OCI-LY3 (cell line): Measurements from ENCODE around the gene KLHL15.

ENCODE experiments used
- H2AFZ ChIP-seq: fragments of 200-600, 300-600 bp; shearing (Covaris generic); 2 replicates; pipeline ENCODE4 v1.6.0; 2014; ENCODE audit warnings: antibody characterized with exemption, low read depth, low read length
- H3K27ac ChIP-seq: fragments of 200-600, 300-600 bp; sonication (generic); 2 replicates; pipeline ENCODE4 v1.5.1; 2014; ENCODE audit warnings: mild to moderate bottlenecking, low read length, moderate library complexity, mixed read lengths
- H3K27me3 ChIP-seq: fragments of 200-600, 300-600 bp; sonication (generic); 2 replicates; pipeline ENCODE4 v1.6.1; 2014; ENCODE audit warnings: low read depth, low read length, mixed read lengths
- H3K36me3 ChIP-seq: fragments of 200-600, 300-600 bp; sonication (generic); replicated peaks from 2 replicates; pipeline ENCODE3; 2014; ENCODE audit warnings: low read depth, low read length, mixed read lengths
- H3K4me1 ChIP-seq: fragments of 300-600, 200-600 bp; sonication (generic); 2 replicates; pipeline ENCODE4 v1.6.1; 2014; ENCODE audit warnings: low read length, mixed read lengths
- H3K4me2 ChIP-seq: fragments of 200-600, 300-600 bp; sonication (generic); 2 replicates; pipeline ENCODE4 v1.6.1; 2014; ENCODE audit warnings: low read length, mixed read lengths
- H3K4me3 ChIP-seq: fragments of 300-600, 200-600 bp; sonication (generic); 2 replicates; pipeline ENCODE4 v1.5.1; 2014; ENCODE audit warnings: antibody characterized with exemption, mild to moderate bottlenecking, low read length, moderate library complexity
- H3K79me2 ChIP-seq: fragments of 300-600, 200-600 bp; shearing (Covaris generic); 2 replicates; pipeline ENCODE4 v1.6.1; 2014; ENCODE audit warnings: mild to moderate bottlenecking, low read length, mixed read lengths
- H3K9ac ChIP-seq: fragments of 300-600, 200-600 bp; shearing (Covaris generic); 2 replicates; pipeline ENCODE4 v1.6.0; 2014; ENCODE audit warnings: mild to moderate bottlenecking, low read length, moderate library complexity
- H3K9me3 ChIP-seq: fragments of 200-600, 300-600 bp; shearing (Covaris generic); 2 replicates; pipeline ENCODE4 v1.6.1; 2014; ENCODE audit warnings: low read length, mixed read lengths; ENCODE audit not compliant: insufficient read depth
- H4K20me1 ChIP-seq: fragments of 200-600, 300-600 bp; sonication (generic); 2 replicates; pipeline ENCODE4 v1.6.1; 2016; ENCODE audit warnings: low read length, mixed read lengths; ENCODE audit not compliant: insufficient read depth
- EZH2phosphoT487 ChIP-seq: fragments of 200-600 bp; shearing (Covaris generic); IDR thresholded peaks from 2 replicates; pipeline ENCODE4 v1.6.1; 2018; ENCODE audit warnings: antibody characterized with exemption, mixed run types, low read depth
- TF ChIP-seq, protein P1 (sequence below): fragments of 200-600, 300-600 bp; sonication (generic); IDR thresholded peaks from 2 replicates; pipeline ENCODE4 v1.5.1; 2014; ENCODE audit warnings: antibody characterized with exemption, low read length, low read depth

KLHL15 gene

DNA sequence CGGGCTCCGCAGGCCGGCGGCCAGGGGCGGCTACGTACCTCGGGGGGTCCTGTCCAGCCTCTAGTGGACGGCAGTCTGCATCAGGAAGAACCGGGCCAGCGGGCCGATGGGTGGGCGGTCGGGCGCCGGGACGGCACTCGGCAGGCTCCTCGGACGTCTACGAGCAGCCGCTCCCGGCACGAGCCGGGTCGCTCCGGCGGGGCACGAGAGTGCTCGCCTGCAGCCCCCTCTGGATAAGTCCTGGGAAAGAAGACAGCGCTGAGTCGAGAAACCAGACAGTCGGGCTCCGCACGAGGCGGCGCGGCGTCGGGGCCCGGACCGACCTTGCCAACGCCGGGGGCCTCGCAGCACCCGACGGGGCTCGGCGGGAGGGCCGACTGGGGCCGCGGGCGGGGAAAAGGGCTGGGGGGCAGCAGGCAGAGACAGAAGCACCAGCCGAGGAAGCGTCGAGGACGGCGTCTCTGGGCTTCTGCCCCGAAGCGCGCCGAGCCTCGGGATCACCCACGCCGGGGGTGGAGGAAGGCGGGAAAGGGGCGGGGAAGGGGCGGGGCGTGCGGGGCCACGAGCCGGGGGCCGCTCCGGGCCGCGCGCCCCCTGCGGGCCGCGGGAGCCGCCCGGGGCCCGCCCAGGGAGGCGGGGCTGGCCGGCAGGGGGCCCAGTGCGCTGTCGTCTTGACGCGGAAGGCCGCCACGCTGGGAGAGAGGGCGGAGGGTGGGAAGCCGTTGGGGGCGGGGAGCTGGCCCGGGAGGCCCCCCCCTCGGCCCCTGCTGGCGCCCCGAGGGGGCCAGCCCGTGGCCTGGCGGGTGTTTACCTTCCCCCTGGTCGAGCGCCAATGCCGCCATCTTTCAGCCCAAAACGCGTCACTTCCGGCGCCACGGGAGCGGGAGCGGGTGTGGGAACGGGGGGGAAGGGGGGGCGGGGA is 1.9 kb downstream of the KLHL15 start:
- Histone ChIP-seq H4K20me1 (peaks cover 31% of the 10 kb centered on the region), H3K36me3 (peaks cover 5% of the 10 kb centered on the region), H3K27ac (peak overlapping the region; percentile 78), H3K4me3 (peak overlapping the region; percentile 99), H3K79me2 (peaks cover 48% of the 10 kb centered on the region), H3K4me2 (peak overlapping the region; percentile 89), H3K9me3 (no peaks in the 10 kb centered on the region), H3K9ac (peak overlapping the region; percentile 97), H3K27me3 (peaks cover 4% of the 10 kb centered on the region; the same call in 1 of the 2 replicates), H2AFZ (peak overlapping the region; percentile 45; the same call in 1 of the 2 replicates), H3K4me1 (peaks cover 19% of the 10 kb centered on the region)
- TF ChIP-seq EZH2phosphoT487 = no peak
- TF ChIP-seq, protein P1, sequence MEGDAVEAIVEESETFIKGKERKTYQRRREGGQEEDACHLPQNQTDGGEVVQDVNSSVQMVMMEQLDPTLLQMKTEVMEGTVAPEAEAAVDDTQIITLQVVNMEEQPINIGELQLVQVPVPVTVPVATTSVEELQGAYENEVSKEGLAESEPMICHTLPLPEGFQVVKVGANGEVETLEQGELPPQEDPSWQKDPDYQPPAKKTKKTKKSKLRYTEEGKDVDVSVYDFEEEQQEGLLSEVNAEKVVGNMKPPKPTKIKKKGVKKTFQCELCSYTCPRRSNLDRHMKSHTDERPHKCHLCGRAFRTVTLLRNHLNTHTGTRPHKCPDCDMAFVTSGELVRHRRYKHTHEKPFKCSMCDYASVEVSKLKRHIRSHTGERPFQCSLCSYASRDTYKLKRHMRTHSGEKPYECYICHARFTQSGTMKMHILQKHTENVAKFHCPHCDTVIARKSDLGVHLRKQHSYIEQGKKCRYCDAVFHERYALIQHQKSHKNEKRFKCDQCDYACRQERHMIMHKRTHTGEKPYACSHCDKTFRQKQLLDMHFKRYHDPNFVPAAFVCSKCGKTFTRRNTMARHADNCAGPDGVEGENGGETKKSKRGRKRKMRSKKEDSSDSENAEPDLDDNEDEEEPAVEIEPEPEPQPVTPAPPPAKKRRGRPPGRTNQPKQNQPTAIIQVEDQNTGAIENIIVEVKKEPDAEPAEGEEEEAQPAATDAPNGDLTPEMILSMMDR = no peak

DNA sequence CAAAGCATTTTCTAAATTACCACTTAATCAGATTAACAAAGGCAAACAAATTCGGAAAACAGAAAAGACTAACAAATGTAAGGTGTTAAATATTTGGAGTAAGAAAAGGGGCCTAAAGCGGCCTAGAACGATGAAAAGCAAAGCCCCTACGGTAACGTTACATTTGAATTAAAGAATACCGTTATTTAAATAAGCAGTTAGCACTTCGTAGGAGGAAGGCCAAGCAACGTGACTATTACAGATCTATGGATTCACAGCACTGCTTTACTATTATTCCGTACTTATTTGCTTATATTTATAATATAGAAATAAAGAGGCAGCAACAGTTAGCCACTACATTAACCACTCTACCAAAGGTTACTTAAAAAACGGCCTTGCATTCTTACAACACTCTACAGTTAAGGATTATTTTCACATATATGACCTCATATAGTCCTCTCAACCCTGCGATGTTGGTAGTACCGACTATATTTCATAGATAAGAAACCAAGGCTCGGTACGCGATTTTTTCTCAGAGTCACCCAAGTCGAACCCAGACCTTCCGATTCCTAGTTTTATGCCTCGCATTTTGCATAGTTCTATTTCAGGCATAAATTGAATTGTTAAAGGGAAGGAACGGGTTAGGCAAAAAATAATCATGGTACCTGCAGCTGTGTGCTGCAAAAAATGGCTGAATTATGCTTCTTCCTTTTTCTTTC is 2.9 kb downstream of the KLHL15 start:
- peaks cover 57% of the 10 kb centered on the region for H3K79me2 ChIP-seq
- H4K20me1 ChIP-seq = peaks cover 39% of the 10 kb centered on the region
- TF ChIP-seq, protein P1 = no peak
- TF ChIP-seq EZH2phosphoT487 = no peak

DNA sequence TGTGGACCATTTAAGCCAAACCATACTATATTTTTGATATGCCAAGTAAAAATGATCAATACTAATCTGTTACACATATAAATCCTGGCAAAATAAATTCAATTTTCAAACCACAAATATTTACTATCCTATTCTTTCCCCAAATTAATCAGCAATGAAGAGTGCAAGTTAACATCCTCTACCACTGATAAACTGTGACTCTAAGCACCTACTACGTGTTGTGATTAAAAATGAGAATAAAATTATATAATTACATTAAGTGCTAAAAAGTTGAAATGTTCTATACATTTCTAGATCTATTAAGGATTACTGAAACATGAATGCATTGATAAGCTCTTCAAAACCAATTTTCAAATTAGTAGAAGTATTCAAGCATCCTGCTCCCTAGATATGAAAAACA is 3.4 kb downstream of the KLHL15 start:
- peaks cover 5% of the 10 kb centered on the region for H3K36me3 ChIP-seq
- no peak overlapping the region for H3K27ac ChIP-seq
- peaks cover 62% of the 10 kb centered on the region for H3K79me2 ChIP-seq
- H3K27me3 ChIP-seq = no peaks in the 10 kb centered on the region
- H4K20me1 ChIP-seq = peaks cover 43% of the 10 kb centered on the region
- H3K9me3 ChIP-seq = no peaks in the 10 kb centered on the region
- H2AFZ ChIP-seq = no peak overlapping the region
- peak overlapping the region; percentile 91 for H3K9ac ChIP-seq
- peaks cover 27% of the 10 kb centered on the region for H3K4me1 ChIP-seq
- TF ChIP-seq EZH2phosphoT487 = no peak
- TF ChIP-seq, protein P1 = no peak
- peak overlapping the region; percentile 89 for H3K4me2 ChIP-seq
- H3K4me3 ChIP-seq = peak overlapping the region; percentile 93

More for the DNA sequence above, 2.9 kb downstream of the KLHL15 start:
- Histone ChIP-seq H2AFZ (no peak overlapping the region), H3K9me3 (no peaks in the 10 kb centered on the region), H3K4me1 (peaks cover 27% of the 10 kb centered on the region), H3K36me3 (peaks cover 5% of the 10 kb centered on the region), H3K27ac (peak overlapping the region; percentile 58), H3K27me3 (no peaks in the 10 kb centered on the region), H3K4me3 (peak overlapping the region; percentile 93), H3K4me2 (peak overlapping the region; percentile 89), H3K9ac (peak overlapping the region; percentile 91)
